ENCODE measurements around the gene ASXL1.

The ASXL1 gene

GRCh38 chr20:32451682-32452461 lies 93.7 kb downstream of the ASXL1 start:
- H3K9me3 ChIP-seq (ENCODE audit: low read depth, low read length): no peaks in the 10 kb centered on the region
- no peak overlapping the region for H3K4me3 ChIP-seq
- DNase-seq (ENCODE audit: low read depth, low spot score): no peak
- H3K36me3 ChIP-seq (ENCODE audit: insufficient read depth, low read length): no peaks in the 10 kb centered on the region
- H3K27ac ChIP-seq: no peak overlapping the region
- TF ChIP-seq FOXP2 (optimal IDR thresholded peaks at IDR 0.05; ENCODE audit: control extremely low read depth, extremely low read length, insufficient read depth): no peak
- TF ChIP-seq POLR2AphosphoS5 (IDR thresholded peaks at IDR 0.05; ENCODE audit: borderline replicate concordance, low read depth, low read length): no peak; the same call in 1 of the 2 replicates
- no peak overlapping the region for H3K9ac ChIP-seq (ENCODE audit: insufficient read length)

DNA sequence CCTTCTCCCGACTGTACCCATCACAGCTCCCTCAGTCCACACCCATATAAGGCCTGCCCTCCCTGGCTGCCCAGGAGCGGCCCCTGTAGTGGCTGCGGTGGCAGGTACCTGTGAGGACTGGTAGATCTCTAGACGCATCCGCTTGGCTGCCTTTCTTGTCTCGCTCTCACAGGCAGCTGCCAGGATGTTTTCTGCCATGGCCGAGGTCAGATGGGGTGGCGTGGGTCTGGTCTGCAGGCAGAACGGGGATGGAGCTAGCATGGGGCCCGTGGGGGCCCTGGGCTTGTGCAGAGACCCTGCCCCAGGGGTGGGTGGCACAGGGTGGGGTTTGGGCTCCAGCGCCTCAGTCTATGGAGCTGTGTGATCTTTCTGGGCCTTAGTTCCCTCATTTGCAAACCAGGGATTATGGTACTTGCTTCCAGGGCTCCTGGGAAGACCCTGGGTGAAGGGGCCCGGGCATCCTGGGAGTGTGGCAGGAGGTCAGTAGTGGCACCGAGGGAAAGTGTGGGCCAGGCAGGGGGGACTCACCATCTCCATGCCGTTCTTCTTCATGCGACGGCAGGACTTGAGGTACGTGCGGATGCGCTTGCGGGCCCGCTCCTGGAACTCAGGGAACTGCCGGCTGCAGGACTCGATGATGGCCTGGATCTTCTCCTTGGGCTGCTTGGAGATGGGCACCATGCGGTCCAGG lies 94.8 kb downstream of the ASXL1 start:
- Histone ChIP-seq H3K27ac (no peak overlapping the region), H3K36me3 (ENCODE audit: insufficient read depth, low read length) (no peaks in the 10 kb centered on the region)

DNA sequence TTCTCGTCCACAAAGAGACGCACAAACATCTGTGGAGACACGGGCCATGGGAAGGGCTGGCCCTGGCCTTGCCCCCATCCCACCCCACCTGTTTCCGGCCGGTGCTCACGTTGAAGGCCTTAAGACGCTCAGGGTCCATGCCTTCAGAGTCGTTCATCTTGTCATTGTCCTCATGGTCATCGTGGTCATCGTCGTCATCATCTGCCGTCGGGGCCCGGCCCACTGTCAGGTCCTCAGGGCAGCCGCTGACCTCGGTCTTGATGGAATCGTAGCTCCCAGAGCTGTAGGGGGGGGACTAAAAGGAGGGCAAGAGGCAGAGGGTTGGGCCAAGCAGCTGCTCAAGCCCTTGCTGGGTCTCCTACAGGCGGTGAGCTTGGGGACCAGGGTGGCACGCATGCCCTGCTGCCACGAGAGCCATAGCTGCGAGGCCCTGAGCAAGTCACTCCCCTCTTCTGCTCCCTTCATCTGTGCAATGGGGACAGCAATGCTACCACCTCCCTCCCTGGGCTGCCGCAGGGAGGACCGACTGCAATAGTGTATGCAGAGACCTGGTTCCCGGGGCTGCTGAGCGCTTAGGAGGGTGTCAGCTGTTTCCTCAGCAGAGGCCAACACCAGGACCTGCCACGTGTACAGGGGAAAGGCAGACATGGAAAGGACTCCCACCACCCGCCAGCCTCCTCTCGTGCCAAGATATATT lies 95.5 kb downstream of the ASXL1 start:
- no peak overlapping the region for H3K4me3 ChIP-seq
- H3K36me3 ChIP-seq (ENCODE audit: insufficient read depth, low read length): no peaks in the 10 kb centered on the region
- TF ChIP-seq POLR2AphosphoS5 (IDR thresholded peaks at IDR 0.05; ENCODE audit: borderline replicate concordance, low read depth, low read length): no peak
- DNase-seq (ENCODE audit: low read depth, low spot score): no peak
- H3K27ac ChIP-seq: no peak overlapping the region
- no peak overlapping the region for H3K9ac ChIP-seq (ENCODE audit: insufficient read length)
- no peaks in the 10 kb centered on the region for H3K9me3 ChIP-seq (ENCODE audit: low read depth, low read length)

More for the DNA sequence above, 94.8 kb downstream of the ASXL1 start:
- Histone ChIP-seq H3K4me3 (no peak overlapping the region), H3K9ac (ENCODE audit: insufficient read length) (no peak overlapping the region), H3K9me3 (ENCODE audit: low read depth, low read length) (no peaks in the 10 kb centered on the region)
- no peak for DNase-seq (ENCODE audit: low read depth, low spot score)
- TF ChIP-seq EZH2 (IDR thresholded peaks at IDR 0.05) (no peak), FOXP2 (optimal IDR thresholded peaks at IDR 0.05; ENCODE audit: control extremely low read depth, extremely low read length, insufficient read depth) (no peak), POLR2AphosphoS5 (IDR thresholded peaks at IDR 0.05; ENCODE audit: borderline replicate concordance, low read depth, low read length) (no peak)

GRCh38 chr20:32454164-32455145 lies 96.3 kb downstream of the ASXL1 start:
- no peaks in the 10 kb centered on the region for H3K36me3 ChIP-seq (ENCODE audit: insufficient read depth, low read length)
- no peaks in the 10 kb centered on the region for H3K9me3 ChIP-seq (ENCODE audit: low read depth, low read length)
- no peak for DNase-seq (ENCODE audit: low read depth, low spot score)
- H3K4me3 ChIP-seq: no peak overlapping the region
- no peak overlapping the region for H3K27ac ChIP-seq
- TF ChIP-seq FOXP2 (optimal IDR thresholded peaks at IDR 0.05; ENCODE audit: control extremely low read depth, extremely low read length, insufficient read depth): no peak
- no peak for TF ChIP-seq POLR2AphosphoS5 (IDR thresholded peaks at IDR 0.05; ENCODE audit: borderline replicate concordance, low read depth, low read length)
- no peak for TF ChIP-seq EZH2 (IDR thresholded peaks at IDR 0.05)
- no peak overlapping the region for H3K9ac ChIP-seq (ENCODE audit: insufficient read length)

DNA sequence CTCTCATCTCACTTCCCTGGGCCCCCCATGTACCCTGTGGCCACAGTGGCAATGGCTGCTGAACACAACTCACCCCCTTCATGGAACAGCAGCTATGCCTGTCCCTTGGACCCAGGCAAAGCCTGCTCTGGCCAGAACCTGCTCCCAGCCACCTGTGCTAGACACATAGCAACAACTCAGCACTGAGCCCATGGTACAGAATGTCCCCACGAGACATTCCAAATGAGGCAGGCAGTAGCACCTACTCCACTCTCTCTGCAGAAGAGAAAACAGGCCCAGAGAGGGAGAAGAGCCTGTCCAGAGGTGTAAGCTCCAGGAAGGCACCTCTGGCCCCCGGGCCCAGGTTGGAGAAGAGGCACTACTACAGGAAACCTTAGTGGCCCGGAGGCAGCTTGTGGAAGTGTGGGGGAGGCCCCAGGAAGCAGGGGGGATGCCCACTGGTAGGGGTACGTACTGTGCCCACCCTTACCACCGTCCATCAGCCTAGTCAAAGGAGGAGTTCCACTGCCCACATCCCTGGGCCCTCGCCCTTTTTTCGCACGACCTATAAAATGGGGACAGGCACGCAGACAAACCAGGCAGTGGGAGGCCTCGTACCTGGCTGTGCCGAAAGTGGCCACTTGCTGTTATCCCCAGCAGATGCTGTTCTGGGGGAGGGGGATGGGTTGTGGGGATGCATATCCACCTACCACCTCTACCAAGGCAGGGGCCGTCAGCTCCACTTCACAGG lies 97.2 kb downstream of the ASXL1 start:
- DNase-seq (ENCODE audit: low read depth, low spot score): no peak
- Histone ChIP-seq H3K36me3 (ENCODE audit: insufficient read depth, low read length) (no peaks in the 10 kb centered on the region), H3K27ac (no peak overlapping the region), H3K9me3 (ENCODE audit: low read depth, low read length) (no peaks in the 10 kb centered on the region), H3K9ac (ENCODE audit: insufficient read length) (no peak overlapping the region), H3K4me3 (no peak overlapping the region)
- TF ChIP-seq POLR2AphosphoS5 (IDR thresholded peaks at IDR 0.05; ENCODE audit: borderline replicate concordance, low read depth, low read length) (no peak), EZH2 (IDR thresholded peaks at IDR 0.05) (no peak), FOXP2 (optimal IDR thresholded peaks at IDR 0.05; ENCODE audit: control extremely low read depth, extremely low read length, insufficient read depth) (no peak)

- no peak overlapping the region for H3K9ac ChIP-seq (ENCODE audit: insufficient read length)
- no peaks in the 10 kb centered on the region for H3K36me3 ChIP-seq (ENCODE audit: insufficient read depth, low read length)
- no peak overlapping the region for H3K27ac ChIP-seq
- H3K9me3 ChIP-seq (ENCODE audit: low read depth, low read length): no peaks in the 10 kb centered on the region
- no peak for DNase-seq (ENCODE audit: low read depth, low spot score)
- no peak overlapping the region for H3K4me3 ChIP-seq
- TF ChIP-seq FOXP2 (optimal IDR thresholded peaks at IDR 0.05; ENCODE audit: control extremely low read depth, extremely low read length, insufficient read depth) (no peak), POLR2AphosphoS5 (IDR thresholded peaks at IDR 0.05; ENCODE audit: borderline replicate concordance, low read depth, low read length) (no peak), EZH2 (IDR thresholded peaks at IDR 0.05) (no peak)
Measured at GRCh38 chr20:32455901-32456701, 98.0 kb downstream of the ASXL1 start.
